Stomach (tissue), 9 donors: ENCODE data around the gene RELN. TPM values are rescaled to one million over a fixed set of nuclear protein-coding genes. Genes with fewer than 3 reads are reported as not detected.
A peak's percentile ranks its signal among the peaks of the same experiment; 100 is the strongest.
"Not testable (repeated sequence)": the region's sequence is repeated elsewhere in the genome, so short reads cannot be mapped to it uniquely, and the experiment has no call there.

Experiments used
- DNase-seq, 2 donors: peaks; one replicate each; pipeline versions ENCODE4 v3.0.0 to v3.0.0-alpha.2; 2013 to 2019
- H3K27ac ChIP-seq, 5 donors: fragments of 200-600 bp in 4 of 5; sonication (generic) in 4 of 5; one replicate each; pipeline ENCODE4 v1.5.1; 2013 to 2019; ENCODE audit warnings: mild to moderate bottlenecking in 1 of 5, moderate library complexity in 1 of 5
- H3K27me3 ChIP-seq, 3 donors: fragments of 200-600 bp; sonication (generic); one replicate each; pipeline ENCODE4 v1.5.1; 2017 to 2019; ENCODE audit warnings: mixed run types in 1 of 3
- H3K36me3 ChIP-seq, 4 donors: fragments of 200-600 bp; sonication (generic); 1 replicate in 3 of 4; 2 replicates in 1 of 4; pipeline ENCODE4 v1.5.1; 2016 to 2019
- H3K4me1 ChIP-seq, 4 donors: fragments of 200-600 bp; sonication (generic); one replicate each; pipeline ENCODE4 v1.5.1; 2016 to 2019
- H3K4me3 ChIP-seq, 4 donors: fragments of 200-600 bp; sonication (generic) in 3 of 4; one replicate each; pipeline ENCODE4 v1.5.1; 2016 to 2019; ENCODE audit warnings: mild to moderate bottlenecking in 1 of 4
- H3K9me3 ChIP-seq, 4 donors: fragments of 200-600 bp; sonication (generic); one replicate each; pipeline ENCODE4 v1.5.1; 2016 to 2019
- CTCF ChIP-seq, 7 experiments: fragments of 450-650 bp in 4 of 7; fragments of 200-600 bp in 3 of 7; sonication (generic) in 3 of 7; IDR thresholded peaks; one replicate each; pipeline ENCODE4 v1.5.1; 2016 to 2019; ENCODE audit warnings: antibody characterized with exemption in 7 of 7, control low read depth in 2 of 7, mild to moderate bottlenecking in 1 of 7
- EP300 ChIP-seq: sonication (generic); formaldehyde crosslinking; IDR thresholded peaks from one replicate; pipeline ENCODE4 v1.6.1; 2017; ENCODE audit warnings: antibody characterized with exemption
- POLR2A ChIP-seq, 4 donors: fragments of 450-650 bp; IDR thresholded peaks; one replicate each; pipeline ENCODE4 v1.6.1; 2016; ENCODE audit warnings: antibody characterized with exemption in 4 of 4, control low read depth in 2 of 4, mild to moderate bottlenecking in 1 of 4, moderate library complexity in 1 of 4
- POLR2AphosphoS5 ChIP-seq, 3 donors: sonication (generic); formaldehyde crosslinking; IDR thresholded peaks; one replicate each; pipeline ENCODE4 v1.6.1; 2016; ENCODE audit warnings: antibody characterized with exemption in 3 of 3
- WGBS, 5 donors: extraction: QIAGEN DNeasy Blood & Tissue Kit in 3 of 5; methylation state at CpG; one replicate each; pipeline versions ENCODE4 v1.1.5 to v1.1.7; 2013 to 2018; 5-methylcytosine and 5-hydroxymethylcytosine counted together
- intact Hi-C: fragments of 100-400 bp; cut with DNase I; formaldehyde crosslinking; loops from one replicate; pipeline ENCODE4 v1.15.1; 2023; ENCODE audit warnings: low total_unique reads
- polyA plus RNA-seq, 3 donors: library from polyadenylated mRNA; stranded (reverse); fragments of 200-250 nt; gene quantifications; one replicate each; pipeline ENCODE4 v1.2.3, GENCODE V29; 2013
- total RNA-seq, 5 donors: library from RNA; depleted of rRNA; stranded (reverse); fragments of >200 nt; gene quantifications; one replicate each; pipeline versions ENCODE4 v1.1.0 to v1.2.3, GENCODE V29; 2014 to 2016
- donor health status: healthy with polysubstance abuse.
- donor health status: Bipolar disorder and iron deficiency.
- donor health status: healthy.

RELN gene
- total and polyA plus RNA-seq, 8 donors = 0.19 to 14.3 (median 2.2) TPM

DNA sequence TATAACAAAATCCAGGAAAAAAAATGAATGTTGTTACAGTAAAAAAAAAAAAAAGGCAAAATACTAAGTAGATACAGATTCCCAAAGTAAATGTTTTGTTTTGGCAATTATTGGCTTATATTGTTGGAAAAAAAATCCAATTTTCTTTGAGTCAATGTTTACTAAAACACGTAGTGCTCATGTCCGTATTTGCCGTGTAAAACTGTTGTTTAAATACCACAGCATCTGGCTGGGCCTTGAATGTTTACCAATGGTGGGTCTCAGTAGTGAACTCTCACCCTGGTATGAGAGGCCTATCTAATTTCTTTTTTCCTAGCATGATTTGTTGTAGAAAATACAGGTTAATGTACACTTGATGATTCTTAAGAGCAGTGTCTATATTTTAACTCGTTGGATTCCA, 502.0 kb downstream of the RELN start:
- no peak overlapping the region for H3K4me3 ChIP-seq
- 22 to 53% (median 35%) methylated on average over 4 of the region's 4 CpGs for WGBS, 5 donors
- TF ChIP-seq CTCF (IDR thresholded peaks at IDR 0.05) = no peak
- TF ChIP-seq POLR2AphosphoS5 (IDR thresholded peaks at IDR 0.05) = no peak
- intact Hi-C loops = no loop called here
- H3K36me3 ChIP-seq = no peaks in the 10 kb centered on the region
- H3K9me3 ChIP-seq = no peaks in the 10 kb centered on the region
- H3K4me1 ChIP-seq = peaks cover 0 to 6% (median 0%) of the 10 kb centered on the region in 4 donors
- H3K27me3 ChIP-seq = no peaks in the 10 kb centered on the region
- peak in 1 of 2 donors; percentile 69 for DNase-seq
- no peak overlapping the region for H3K27ac ChIP-seq

GRCh38 chr7:103486873-103487272, 502.6 kb downstream of the RELN start:
- DNase-seq, H3K27ac ChIP-seq, intact Hi-C loops, H3K4me3 ChIP-seq, H3K27me3 ChIP-seq, H3K36me3 ChIP-seq, H3K9me3 ChIP-seq, H3K4me1 ChIP-seq: not testable (repeated sequence)
- WGBS, 5 donors = 58 to 99% (median 95%) methylated on average over 3 of the region's 3 CpGs

DNA sequence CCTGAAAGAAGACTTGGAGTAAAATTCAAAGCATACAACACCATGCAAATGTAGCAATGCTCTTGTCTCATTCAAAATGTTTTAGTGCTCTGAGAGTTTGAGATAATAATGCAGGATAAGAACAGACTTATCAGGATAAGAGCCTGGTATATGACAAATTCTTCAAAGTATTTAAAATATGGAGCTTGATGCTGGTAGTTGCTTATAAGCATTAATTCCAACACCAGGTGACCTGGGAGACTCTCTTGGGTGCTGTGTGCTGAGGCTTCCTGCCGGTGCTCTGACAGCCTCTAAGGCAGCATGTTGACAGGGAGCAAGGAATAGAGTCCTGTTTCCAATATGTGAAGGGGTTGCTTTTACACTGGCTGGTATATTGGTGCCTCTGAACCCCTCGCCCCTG, 508.7 kb downstream of the RELN start:
- Histone ChIP-seq H3K36me3 (no peaks in the 10 kb centered on the region), H3K4me3 (no peak overlapping the region), H3K9me3 (no peaks in the 10 kb centered on the region), H3K4me1 (no peaks in the 10 kb centered on the region), H3K27ac (no peak overlapping the region), H3K27me3 (no peaks in the 10 kb centered on the region)
- TF ChIP-seq POLR2A (IDR thresholded peaks at IDR 0.05) = no peak
- no peak for DNase-seq
- WGBS, 5 donors = 71 to 85% (median 77%) methylated on average over 2 of the region's 2 CpGs
- intact Hi-C loops = no loop called here

DNA sequence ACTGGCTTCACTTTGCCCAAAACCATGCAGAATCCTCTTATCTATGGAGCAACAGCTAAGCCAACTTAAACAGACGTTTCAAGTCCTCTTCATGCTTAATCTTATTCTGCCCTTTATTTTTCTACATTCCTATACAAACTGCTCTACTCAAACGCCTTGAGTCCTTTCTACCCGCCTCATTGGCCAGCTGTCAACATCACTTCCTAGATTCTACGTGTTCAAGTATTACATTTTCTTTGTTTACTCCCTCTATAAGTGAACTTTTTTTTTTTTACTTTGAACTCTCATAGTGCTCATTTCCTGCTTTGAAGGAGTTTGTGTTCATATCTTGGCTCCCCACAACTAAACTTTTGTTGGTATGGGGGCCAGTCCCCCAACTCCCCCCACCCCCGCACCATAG, 514.5 kb downstream of the RELN start:
- H3K27me3 ChIP-seq = no peaks in the 10 kb centered on the region
- H3K36me3 ChIP-seq = no peaks in the 10 kb centered on the region
- H3K4me3 ChIP-seq = no peak overlapping the region
- no peak for TF ChIP-seq POLR2AphosphoS5 (IDR thresholded peaks at IDR 0.05)
- no peak for TF ChIP-seq EP300
- no peak for TF ChIP-seq POLR2A (IDR thresholded peaks at IDR 0.05)
- no peak for TF ChIP-seq CTCF (IDR thresholded peaks at IDR 0.05)
- intact Hi-C loops = no loop called here
- WGBS, 5 donors = 11 to 27% (median 18%) methylated on average over 5 of the region's 5 CpGs
- no peaks in the 10 kb centered on the region for H3K9me3 ChIP-seq
- peak in 1 of 2 donors; percentile 15 for DNase-seq
- no peak overlapping the region for H3K27ac ChIP-seq
- no peaks in the 10 kb centered on the region for H3K4me1 ChIP-seq

DNA sequence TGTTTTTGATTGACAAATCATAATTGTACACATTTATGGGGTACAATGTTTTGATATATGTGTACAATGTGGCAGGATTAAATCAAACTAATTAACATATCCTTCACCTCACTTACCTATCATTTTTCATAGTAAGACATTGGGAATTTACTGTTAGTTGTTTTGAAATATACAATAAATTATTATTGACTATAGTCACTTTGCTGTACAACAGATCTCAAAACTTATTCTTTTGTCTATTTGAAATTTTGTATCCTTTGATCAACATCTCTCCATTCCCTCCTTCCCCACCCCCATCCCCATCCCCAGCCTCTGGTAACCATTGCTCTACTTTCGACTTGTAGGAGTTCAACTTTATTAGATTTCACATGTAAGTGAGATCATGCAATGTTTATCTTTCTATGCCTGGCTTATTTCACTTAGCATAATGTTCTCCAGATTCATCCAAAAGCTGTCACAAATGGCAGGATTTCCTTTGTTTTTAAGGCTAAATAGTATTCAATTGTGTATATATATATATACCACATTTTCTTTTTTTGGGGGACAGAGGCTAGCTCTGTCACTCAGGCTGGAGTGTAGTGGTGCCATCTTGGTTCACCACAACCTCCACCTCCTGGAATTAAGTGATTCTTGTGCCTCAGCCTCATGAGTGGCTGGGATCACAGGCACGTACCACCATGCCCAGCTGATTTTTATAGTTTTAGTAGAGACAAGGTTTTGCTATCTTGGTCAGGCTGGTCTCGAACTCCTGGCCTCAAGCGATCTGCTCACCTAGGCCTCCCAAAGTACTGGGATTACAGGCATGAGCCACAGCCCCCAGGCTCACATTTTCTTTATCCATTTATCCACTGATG, 520.1 kb downstream of the RELN start:
- no peak overlapping the region for H3K27ac ChIP-seq
- H3K27me3 ChIP-seq = no peaks in the 10 kb centered on the region
- H3K4me1 ChIP-seq = no peaks in the 10 kb centered on the region
- no peak for DNase-seq
- 74 to 88% (median 82%) methylated on average over 4 of the region's 4 CpGs for WGBS, 5 donors
- intact Hi-C loops = no loop called here
- H3K36me3 ChIP-seq = no peaks in the 10 kb centered on the region
- H3K9me3 ChIP-seq = no peaks in the 10 kb centered on the region
- no peak overlapping the region for H3K4me3 ChIP-seq
- TF ChIP-seq EP300 (no peak), CTCF (IDR thresholded peaks at IDR 0.05) (no peak), POLR2A (IDR thresholded peaks at IDR 0.05) (no peak), POLR2AphosphoS5 (IDR thresholded peaks at IDR 0.05) (no peak)
